GM11168 (cell line): ENCODE measurements around the gene LRCH4.
"Not testable (repeated sequence)": the region's sequence is repeated elsewhere in the genome, so short reads cannot be mapped to it uniquely, and the experiment has no call there.

Source experiments
- in situ Hi-C: fragments of 300-500 bp; cut with MboI; formaldehyde crosslinking; loops from one replicate; pipeline ENCODE4 v1.12.0; 2022; ENCODE audit warnings: low sequenced_read_pairs; ENCODE audit not compliant: unreplicated experiment

The LRCH4 gene

GRCh38 chr7:100568176-100568895 is 17.6 kb downstream of the LRCH4 start:
- in situ Hi-C loops: no loop called here

- in situ Hi-C loops: no loop called here
Measured at GRCh38 chr7:100567751-100568175, 18.2 kb downstream of the LRCH4 start.

- in situ Hi-C loops: no loop called here
Measured at GRCh38 chr7:100567031-100567730, 18.7 kb downstream of the LRCH4 start.

- in situ Hi-C loops: no loop called here
Measured at GRCh38 chr7:100566018-100566531, 19.9 kb downstream of the LRCH4 start.

- in situ Hi-C loops: no loop called here
Measured at GRCh38 chr7:100565133-100565571, 20.8 kb downstream of the LRCH4 start.

- in situ Hi-C loops: loop anchor here (5.0 kb wide), 1 partner anchor 82 kb away; the partner anchor contains the start of gene NYAP1
Measured at GRCh38 chr7:100564405-100564804, 21.5 kb downstream of the LRCH4 start.

- in situ Hi-C loops: loop anchor here (5.0 kb wide), 1 partner anchor 82 kb away; the partner anchor contains the start of gene NYAP1
Measured at GRCh38 chr7:100563809-100564400, 22.0 kb downstream of the LRCH4 start.

GRCh38 chr7:100563100-100563564 is 22.8 kb downstream of the LRCH4 start:
- in situ Hi-C loops: loop anchor here (5.0 kb wide), 1 partner anchor 81 kb away; the partner anchor contains the start of gene NYAP1

GRCh38 chr7:100562195-100563099 is 23.5 kb downstream of the LRCH4 start:
- in situ Hi-C loops: loop anchor here (5.0 kb wide), 1 partner anchor 80 kb away; the partner anchor contains the start of gene NYAP1

GRCh38 chr7:100561491-100562194 is 24.3 kb downstream of the LRCH4 start:
- in situ Hi-C loops: loop anchor here (5.0 kb wide), 1 partner anchor 79 kb away; the partner anchor contains the start of gene NYAP1

- in situ Hi-C loops: no loop called here
Measured at GRCh38 chr7:100559127-100559526, 26.8 kb downstream of the LRCH4 start.

- in situ Hi-C loops: no loop called here
Measured at GRCh38 chr7:100556541-100556940, 29.4 kb downstream of the LRCH4 start.

GRCh38 chr7:100555701-100556100 is 30.2 kb downstream of the LRCH4 start:
- in situ Hi-C loops: no loop called here

GRCh38 chr7:100553032-100553431 is 32.9 kb downstream of the LRCH4 start:
- in situ Hi-C loops: no loop called here

- in situ Hi-C loops: no loop called here
Measured at GRCh38 chr7:100552532-100552931, 33.4 kb downstream of the LRCH4 start.

- in situ Hi-C loops: not testable (repeated sequence)
Measured at GRCh38 chr7:100548446-100548845, 37.5 kb downstream of the LRCH4 start.

- in situ Hi-C loops: no loop called here
Measured at GRCh38 chr7:100547872-100548271, 38.1 kb downstream of the LRCH4 start.

GRCh38 chr7:100546926-100547800 is 38.8 kb downstream of the LRCH4 start:
- in situ Hi-C loops: no loop called here
